Endothelial cell of umbilical vein (primary cell): Measurements from ENCODE around the gene CBLB.

ENCODE experiments used
- POLR2A ChIP-seq: IDR thresholded peaks from 2 replicates; pipeline ENCODE4 v1.6.1; 2012; ENCODE audit warnings: low read depth, mild to moderate bottlenecking, control low read depth, low read length
- TF ChIP-seq, protein P1 (sequence below), 2 donors: IDR thresholded peaks; 1 replicate in 1 of 2; 2 replicates in 1 of 2; pipeline ENCODE4 v1.5.1; 2011; ENCODE audit warnings: low read length in 2 of 2, mild to moderate bottlenecking in 2 of 2, moderate library complexity in 2 of 2, control low read depth in 1 of 2, inconsistent platforms in 1 of 2, low read depth in 1 of 2; ENCODE audit not compliant: insufficient read depth in 1 of 2; ENCODE audit errors: extremely low read depth in 1 of 2

DNA sequence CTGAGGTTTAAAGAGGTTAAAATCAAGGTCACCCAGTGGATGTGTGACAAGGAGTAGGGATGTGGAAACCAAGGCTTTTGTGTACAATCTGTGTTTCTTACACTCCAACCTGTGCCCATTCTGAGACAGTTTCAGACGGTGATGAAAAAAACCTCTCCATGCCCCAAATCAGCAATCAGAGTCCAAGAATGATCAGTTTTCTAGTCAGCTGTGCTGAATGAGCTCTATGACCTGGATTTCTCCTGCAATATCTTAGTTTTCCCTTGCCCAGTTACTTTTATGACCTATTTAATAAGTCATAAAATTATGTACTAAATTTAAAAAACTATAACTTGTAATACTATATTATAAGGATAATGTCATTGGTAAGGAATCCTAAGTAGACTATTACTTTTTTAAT is 37.5 kb upstream of the CBLB start:
- TF ChIP-seq, protein P1, sequence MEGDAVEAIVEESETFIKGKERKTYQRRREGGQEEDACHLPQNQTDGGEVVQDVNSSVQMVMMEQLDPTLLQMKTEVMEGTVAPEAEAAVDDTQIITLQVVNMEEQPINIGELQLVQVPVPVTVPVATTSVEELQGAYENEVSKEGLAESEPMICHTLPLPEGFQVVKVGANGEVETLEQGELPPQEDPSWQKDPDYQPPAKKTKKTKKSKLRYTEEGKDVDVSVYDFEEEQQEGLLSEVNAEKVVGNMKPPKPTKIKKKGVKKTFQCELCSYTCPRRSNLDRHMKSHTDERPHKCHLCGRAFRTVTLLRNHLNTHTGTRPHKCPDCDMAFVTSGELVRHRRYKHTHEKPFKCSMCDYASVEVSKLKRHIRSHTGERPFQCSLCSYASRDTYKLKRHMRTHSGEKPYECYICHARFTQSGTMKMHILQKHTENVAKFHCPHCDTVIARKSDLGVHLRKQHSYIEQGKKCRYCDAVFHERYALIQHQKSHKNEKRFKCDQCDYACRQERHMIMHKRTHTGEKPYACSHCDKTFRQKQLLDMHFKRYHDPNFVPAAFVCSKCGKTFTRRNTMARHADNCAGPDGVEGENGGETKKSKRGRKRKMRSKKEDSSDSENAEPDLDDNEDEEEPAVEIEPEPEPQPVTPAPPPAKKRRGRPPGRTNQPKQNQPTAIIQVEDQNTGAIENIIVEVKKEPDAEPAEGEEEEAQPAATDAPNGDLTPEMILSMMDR (IDR thresholded peaks at IDR 0.05; ENCODE audit: extremely low read depth in 1 of 2, insufficient read depth in 1 of 2, low read depth in 1 of 2, low read length in 2 of 2): no peak
- no peak for TF ChIP-seq POLR2A
